Measurements from ENCODE around the gene DCDC2C. TPM values are rescaled to one million over a fixed set of nuclear protein-coding genes. Genes with fewer than 3 reads are reported as not detected.

DCDC2C gene
- total RNA-seq, 1 donor from 2014 or later: not detected

DNA sequence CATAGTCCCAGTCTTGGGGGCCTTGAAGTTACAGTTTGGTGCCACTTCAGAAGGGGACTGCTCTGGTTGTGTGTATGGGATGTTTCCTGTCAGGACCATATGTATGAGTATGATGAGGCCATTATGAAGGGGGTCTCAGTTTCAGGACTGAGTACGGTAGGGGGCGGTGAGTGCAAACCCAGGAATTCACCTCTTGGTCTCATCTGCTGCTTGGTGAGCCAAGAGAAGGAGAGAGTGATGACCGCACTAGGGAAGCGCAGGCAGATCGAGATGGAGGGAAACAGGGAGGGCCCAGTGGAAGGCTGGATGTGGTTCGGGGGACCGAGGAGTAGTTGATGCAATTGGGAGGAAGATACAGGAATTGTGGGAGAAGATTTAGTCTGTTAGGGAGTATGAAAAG lies 28.5 kb downstream of the DCDC2C start:
- no peaks in the 10 kb centered on the region for H3K27me3 ChIP-seq
- H3K27ac ChIP-seq: no peak overlapping the region
- no peak for DNase-seq
- no peaks in the 10 kb centered on the region for H3K9me3 ChIP-seq
- intact Hi-C loops (cut with DNase I): no loop called here
- H3K4me3 ChIP-seq: no peak overlapping the region
- no peaks in the 10 kb centered on the region for H3K4me1 ChIP-seq
- H3K36me3 ChIP-seq: no peaks in the 10 kb centered on the region
- TF ChIP-seq, protein P1, sequence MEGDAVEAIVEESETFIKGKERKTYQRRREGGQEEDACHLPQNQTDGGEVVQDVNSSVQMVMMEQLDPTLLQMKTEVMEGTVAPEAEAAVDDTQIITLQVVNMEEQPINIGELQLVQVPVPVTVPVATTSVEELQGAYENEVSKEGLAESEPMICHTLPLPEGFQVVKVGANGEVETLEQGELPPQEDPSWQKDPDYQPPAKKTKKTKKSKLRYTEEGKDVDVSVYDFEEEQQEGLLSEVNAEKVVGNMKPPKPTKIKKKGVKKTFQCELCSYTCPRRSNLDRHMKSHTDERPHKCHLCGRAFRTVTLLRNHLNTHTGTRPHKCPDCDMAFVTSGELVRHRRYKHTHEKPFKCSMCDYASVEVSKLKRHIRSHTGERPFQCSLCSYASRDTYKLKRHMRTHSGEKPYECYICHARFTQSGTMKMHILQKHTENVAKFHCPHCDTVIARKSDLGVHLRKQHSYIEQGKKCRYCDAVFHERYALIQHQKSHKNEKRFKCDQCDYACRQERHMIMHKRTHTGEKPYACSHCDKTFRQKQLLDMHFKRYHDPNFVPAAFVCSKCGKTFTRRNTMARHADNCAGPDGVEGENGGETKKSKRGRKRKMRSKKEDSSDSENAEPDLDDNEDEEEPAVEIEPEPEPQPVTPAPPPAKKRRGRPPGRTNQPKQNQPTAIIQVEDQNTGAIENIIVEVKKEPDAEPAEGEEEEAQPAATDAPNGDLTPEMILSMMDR (IDR thresholded peaks at IDR 0.05): no peak
- no peak for ATAC-seq

DNA sequence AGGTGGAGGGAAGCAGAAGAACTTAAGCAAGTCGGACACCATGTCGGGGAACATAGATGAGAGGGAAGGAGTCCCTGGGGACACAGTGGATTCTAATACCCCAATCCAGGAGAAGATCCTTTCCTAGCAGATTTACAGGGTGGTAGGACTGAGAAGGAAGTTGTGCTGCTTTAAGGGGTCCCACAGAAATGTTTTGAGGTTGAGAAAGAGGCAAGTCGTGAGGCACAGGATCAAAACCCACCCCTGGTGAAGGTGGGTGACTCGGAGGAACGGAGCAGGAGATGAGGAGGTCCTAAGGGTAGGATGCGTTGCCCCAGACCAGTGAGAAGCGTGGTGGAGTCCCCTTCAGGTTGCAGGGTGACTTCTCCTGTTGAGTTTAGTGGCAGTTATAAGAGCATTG lies 32.7 kb downstream of the DCDC2C start:
- intact Hi-C loops (cut with DNase I): no loop called here
- no peaks in the 10 kb centered on the region for H3K36me3 ChIP-seq
- no peaks in the 10 kb centered on the region for H3K4me1 ChIP-seq
- H3K27me3 ChIP-seq: no peaks in the 10 kb centered on the region
- no peak overlapping the region for H3K4me3 ChIP-seq
- no peak for ATAC-seq
- H3K27ac ChIP-seq: no peak overlapping the region
- no peaks in the 10 kb centered on the region for H3K9me3 ChIP-seq
- DNase-seq: no peak
- TF ChIP-seq, protein P1 (IDR thresholded peaks at IDR 0.05): no peak

DNA sequence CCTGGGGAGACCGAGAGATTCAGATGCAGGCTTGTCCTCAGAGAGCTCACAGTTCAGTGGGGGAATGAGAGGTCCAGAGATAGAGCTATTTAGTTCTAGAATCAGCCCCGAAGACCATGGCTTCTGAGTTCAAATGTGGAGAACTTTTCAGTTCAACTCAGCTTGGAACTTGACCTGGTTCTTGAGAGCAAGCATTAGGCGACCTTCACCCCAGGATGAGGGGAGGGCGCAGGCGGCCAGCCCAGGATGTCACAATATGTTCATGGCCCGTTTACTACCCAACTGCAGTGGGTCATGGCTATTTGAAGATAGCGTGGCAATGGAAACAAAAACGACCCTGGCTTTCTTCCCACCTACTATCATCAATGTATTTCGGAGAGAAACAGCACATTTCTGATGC lies 33.8 kb downstream of the DCDC2C start:
- H3K9me3 ChIP-seq: no peaks in the 10 kb centered on the region
- no peaks in the 10 kb centered on the region for H3K27me3 ChIP-seq
- DNase-seq (no peak), ATAC-seq (no peak)
- no peak overlapping the region for H3K27ac ChIP-seq
- H3K4me1 ChIP-seq: no peaks in the 10 kb centered on the region
- TF ChIP-seq, protein P1 (IDR thresholded peaks at IDR 0.05): no peak
- H3K4me3 ChIP-seq: no peak overlapping the region
- intact Hi-C loops (cut with DNase I): no loop called here
- no peaks in the 10 kb centered on the region for H3K36me3 ChIP-seq

DNA sequence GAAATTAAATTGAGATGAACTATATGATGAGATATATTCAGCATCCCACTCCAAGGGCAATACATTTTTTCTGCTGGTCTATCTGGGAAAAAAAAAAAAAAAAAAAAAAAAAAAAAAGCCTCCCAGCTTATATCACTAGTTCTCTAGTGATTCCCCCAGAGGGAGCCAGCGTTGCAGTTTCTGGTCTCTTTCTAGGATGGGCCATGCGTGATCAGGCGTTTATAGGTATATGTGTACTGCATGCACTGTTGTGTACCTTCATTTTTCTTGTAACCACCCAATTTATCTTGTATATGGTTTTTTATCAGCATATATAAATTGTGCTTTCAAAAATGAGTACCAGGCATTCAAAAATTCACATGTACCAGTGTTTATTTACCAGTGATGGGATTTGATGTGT lies 35.1 kb downstream of the DCDC2C start:
- H3K36me3 ChIP-seq: no peaks in the 10 kb centered on the region
- TF ChIP-seq, protein P1 (IDR thresholded peaks at IDR 0.05): no peak
- intact Hi-C loops (cut with DNase I): no loop called here
- H3K27me3 ChIP-seq: no peaks in the 10 kb centered on the region
- H3K9me3 ChIP-seq: no peaks in the 10 kb centered on the region
- DNase-seq (no peak), ATAC-seq (no peak)
- no peak overlapping the region for H3K4me3 ChIP-seq
- no peaks in the 10 kb centered on the region for H3K4me1 ChIP-seq
- no peak overlapping the region for H3K27ac ChIP-seq

DNA sequence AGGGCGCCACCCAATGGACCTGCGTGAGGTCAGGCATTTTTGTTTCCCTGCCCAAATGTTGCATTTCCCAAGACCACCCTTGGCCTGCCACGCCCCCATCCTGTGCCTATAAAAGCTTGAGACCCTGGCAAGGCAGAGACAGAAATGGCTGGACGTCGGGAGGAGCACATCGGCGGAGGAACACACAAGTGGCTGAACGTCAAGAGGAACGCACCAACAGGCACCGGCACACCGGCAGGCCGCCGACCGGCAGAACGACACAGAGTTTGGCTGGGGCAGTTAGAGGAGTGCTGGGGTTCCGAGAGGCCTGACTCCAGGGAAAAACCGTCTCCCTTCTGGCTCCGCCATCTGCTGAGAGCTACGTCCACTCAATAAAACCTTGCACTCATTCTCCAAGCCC lies 35.9 kb downstream of the DCDC2C start:
- ATAC-seq: no peak
- DNase-seq: no peak
- Histone ChIP-seq H3K27ac (no peak overlapping the region), H3K27me3 (no peaks in the 10 kb centered on the region), H3K9me3 (no peaks in the 10 kb centered on the region), H3K36me3 (no peaks in the 10 kb centered on the region), H3K4me3 (no peak overlapping the region), H3K4me1 (no peaks in the 10 kb centered on the region)
- intact Hi-C loops (cut with DNase I): no loop called here
- TF ChIP-seq, protein P1 (IDR thresholded peaks at IDR 0.05): no peak

DNA sequence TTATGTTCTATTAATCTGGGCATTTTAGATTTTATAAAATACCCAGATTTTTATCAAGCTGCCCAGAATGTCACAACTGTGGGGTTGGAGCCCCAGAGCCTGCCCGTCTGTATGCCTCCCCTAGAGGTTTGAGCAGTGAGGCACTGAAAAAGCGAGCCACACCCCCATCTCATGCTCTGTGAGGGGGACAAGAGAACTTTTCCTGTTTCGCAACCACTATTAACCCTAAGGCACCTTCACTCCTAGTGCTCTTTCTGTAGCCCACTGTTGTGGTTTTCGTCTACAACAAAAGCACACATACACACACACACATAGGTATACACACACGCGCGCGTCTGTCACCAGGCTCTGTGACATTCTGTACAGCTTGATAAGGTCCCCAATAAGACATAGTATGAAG lies 38.0 kb downstream of the DCDC2C start:
- Histone ChIP-seq H3K4me3 (no peak overlapping the region), H3K9me3 (no peaks in the 10 kb centered on the region), H3K36me3 (no peaks in the 10 kb centered on the region), H3K4me1 (no peaks in the 10 kb centered on the region), H3K27ac (no peak overlapping the region), H3K27me3 (no peaks in the 10 kb centered on the region)
- TF ChIP-seq, protein P1 (IDR thresholded peaks at IDR 0.05): no peak
- DNase-seq: no peak
- intact Hi-C loops (cut with DNase I): no loop called here
- ATAC-seq: no peak

Data from upper lobe of right lung (tissue), 1 donor.